Large intestine (tissue), 3 donors: Measurements from ENCODE around the gene SLC6A18. TPM values are rescaled to one million over a fixed set of nuclear protein-coding genes. Genes with fewer than 3 reads are reported as not detected.

Source experiments
- DNase-seq, 2 donors: peaks; one replicate each; pipeline versions ENCODE4 v3.0.0 to v3.0.0-alpha.2; 2013
- H3K27ac ChIP-seq: one replicate; pipeline ENCODE4 v1.5.1; 2013; ENCODE audit warnings: low read length
- H3K27me3 ChIP-seq: 2 replicates; pipeline ENCODE4 v1.6.1; 2013; ENCODE audit warnings: low read length; ENCODE audit not compliant: control insufficient read depth, insufficient read depth
- H3K36me3 ChIP-seq: 2 replicates; pipeline ENCODE4 v1.6.1; 2013; ENCODE audit warnings: low read length; ENCODE audit not compliant: control insufficient read depth, insufficient read depth
- H3K4me1 ChIP-seq: one replicate; pipeline ENCODE4 v1.6.1; 2013; ENCODE audit warnings: low read length; ENCODE audit not compliant: control insufficient read depth, insufficient read depth
- H3K4me3 ChIP-seq: one replicate; pipeline ENCODE4 v1.5.1; 2013; ENCODE audit warnings: low read length
- H3K9me3 ChIP-seq: one replicate; pipeline ENCODE4 v1.6.1; 2013; ENCODE audit warnings: mild to moderate bottlenecking, low read depth, low read length, moderate library complexity; ENCODE audit not compliant: control insufficient read depth
- WGBS: methylation state at CpG from one replicate; pipeline ENCODE4 v1.1.5; 2013; ENCODE audit warnings: low lambda C conversion rate; ENCODE audit not compliant: insufficient coverage; 5-methylcytosine and 5-hydroxymethylcytosine counted together
- polyA plus RNA-seq: library from polyadenylated mRNA; unstranded; fragments of 120-200 nt; gene quantifications from one replicate; pipeline ENCODE4 v1.2.1, GENCODE V29; 2013

SLC6A18 gene
- polyA plus RNA-seq, 1 donor: 0.03 TPM

- no peaks in the 10 kb centered on the region for H3K36me3 ChIP-seq
- H3K4me3 ChIP-seq: no peak overlapping the region
- no peak overlapping the region for H3K27ac ChIP-seq
- peaks cover 5% of the 10 kb centered on the region for H3K9me3 ChIP-seq
- H3K4me1 ChIP-seq: no peaks in the 10 kb centered on the region
- no peak for DNase-seq
- no CpG with 5 or more reads among the region's 13 CpGs for WGBS
- no peaks in the 10 kb centered on the region for H3K27me3 ChIP-seq
Measured at GRCh38 chr5:1231354-1231905, 6.2 kb downstream of the SLC6A18 start.

- Histone ChIP-seq H3K9me3 (peaks cover 9% of the 10 kb centered on the region), H3K27me3 (no peaks in the 10 kb centered on the region), H3K4me3 (no peak overlapping the region), H3K27ac (no peak overlapping the region), H3K4me1 (peaks cover 2% of the 10 kb centered on the region), H3K36me3 (no peaks in the 10 kb centered on the region)
- no peak for DNase-seq
- WGBS: no CpG with 5 or more reads among the region's 25 CpGs
Measured at GRCh38 chr5:1232780-1233179, 7.6 kb downstream of the SLC6A18 start.

- DNase-seq: no peak
- H3K9me3 ChIP-seq: peaks cover 15% of the 10 kb centered on the region
- peaks cover 25% of the 10 kb centered on the region for H3K4me1 ChIP-seq
- H3K36me3 ChIP-seq: no peaks in the 10 kb centered on the region
- WGBS: no CpG with 5 or more reads among the region's 8 CpGs
- H3K27ac ChIP-seq: no peak overlapping the region
- H3K27me3 ChIP-seq: no peaks in the 10 kb centered on the region
- H3K4me3 ChIP-seq: no peak overlapping the region
Measured at GRCh38 chr5:1235379-1235778, 10.2 kb downstream of the SLC6A18 start.

- no peaks in the 10 kb centered on the region for H3K36me3 ChIP-seq
- no peaks in the 10 kb centered on the region for H3K27me3 ChIP-seq
- peaks cover 30% of the 10 kb centered on the region for H3K4me1 ChIP-seq
- WGBS: 83% methylated on average over 1 of the region's 1 CpG
- peaks cover 15% of the 10 kb centered on the region for H3K9me3 ChIP-seq
- H3K27ac ChIP-seq: no peak overlapping the region
- no peak overlapping the region for H3K4me3 ChIP-seq
- no peak for DNase-seq
Measured at GRCh38 chr5:1235838-1236237, 10.7 kb downstream of the SLC6A18 start.

GRCh38 chr5:1239505-1240251, 14.5 kb downstream of the SLC6A18 start:
- no peak overlapping the region for H3K4me3 ChIP-seq
- peaks cover 11% of the 10 kb centered on the region for H3K27me3 ChIP-seq
- WGBS: no CpG with 5 or more reads among the region's 22 CpGs
- peak; percentile 89 to 94 for DNase-seq
- peaks cover 15% of the 10 kb centered on the region for H3K9me3 ChIP-seq
- peak overlapping the region; percentile 22 for H3K27ac ChIP-seq
- peaks cover 30% of the 10 kb centered on the region for H3K4me1 ChIP-seq
- H3K36me3 ChIP-seq: no peaks in the 10 kb centered on the region

GRCh38 chr5:1240496-1241260, 15.5 kb downstream of the SLC6A18 start:
- peaks cover 14% of the 10 kb centered on the region for H3K9me3 ChIP-seq
- no peak overlapping the region for H3K4me3 ChIP-seq
- DNase-seq: no peak
- H3K27ac ChIP-seq: no peak overlapping the region
- H3K4me1 ChIP-seq: peaks cover 30% of the 10 kb centered on the region
- WGBS: 100% methylated on average over 1 of the region's 29 CpGs
- H3K36me3 ChIP-seq: no peaks in the 10 kb centered on the region
- peaks cover 21% of the 10 kb centered on the region for H3K27me3 ChIP-seq

- peaks cover 30% of the 10 kb centered on the region for H3K4me1 ChIP-seq
- peaks cover 12% of the 10 kb centered on the region for H3K9me3 ChIP-seq
- H3K27ac ChIP-seq: no peak overlapping the region
- peaks cover 30% of the 10 kb centered on the region for H3K27me3 ChIP-seq
- no peak overlapping the region for H3K4me3 ChIP-seq
- no peaks in the 10 kb centered on the region for H3K36me3 ChIP-seq
- no peak for DNase-seq
- no CpG with 5 or more reads among the region's 22 CpGs for WGBS
Measured at GRCh38 chr5:1241509-1242080, 16.4 kb downstream of the SLC6A18 start.

GRCh38 chr5:1242733-1243486, 17.7 kb downstream of the SLC6A18 start:
- WGBS: no CpG with 5 or more reads among the region's 14 CpGs
- peaks cover 10% of the 10 kb centered on the region for H3K9me3 ChIP-seq
- H3K27me3 ChIP-seq: peaks cover 37% of the 10 kb centered on the region
- no peak overlapping the region for H3K27ac ChIP-seq
- H3K4me1 ChIP-seq: peaks cover 27% of the 10 kb centered on the region
- no peak for DNase-seq
- H3K4me3 ChIP-seq: no peak overlapping the region
- H3K36me3 ChIP-seq: no peaks in the 10 kb centered on the region

GRCh38 chr5:1243487-1244130, 18.4 kb downstream of the SLC6A18 start:
- WGBS: no CpG with 5 or more reads among the region's 33 CpGs

More at GRCh38 chr5:1243487-1244130, 18.4 kb downstream of the SLC6A18 start:
- Histone ChIP-seq H3K27me3 (peaks cover 37% of the 10 kb centered on the region), H3K4me3 (no peak overlapping the region), H3K4me1 (peaks cover 23% of the 10 kb centered on the region), H3K36me3 (no peaks in the 10 kb centered on the region), H3K27ac (no peak overlapping the region), H3K9me3 (peaks cover 10% of the 10 kb centered on the region)
- DNase-seq: no peak
